Measurements from ENCODE around the gene MMP25. TPM values are rescaled to one million over a fixed set of nuclear protein-coding genes. Genes with fewer than 3 reads are reported as not detected.
A peak's percentile ranks its signal among the peaks of the same experiment; 100 is the strongest.

Gene MMP25
- total RNA-seq, 1 experiment from 2014 or later: 49.0 TPM

- peak overlapping the region; percentile 93 for H3K4me3 Mint-ChIP-seq
- no peaks in the 10 kb centered on the region for H3K9me3 Mint-ChIP-seq
- POLR2A ChIA-PET: interaction anchor here (6.3 to 17.1 kb wide), 2 partner anchors 11 to 12 kb away, joined by 87 to 502 read pairs; partner anchors contain the start of gene CLDN9
- CTCF ChIA-PET: interaction anchor here (1.6 to 8.6 kb wide), 3 partner anchors 10 to 41 kb away, joined by 15 to 360 read pairs (median 292); partner anchors contain the start of gene CLDN9
- H3K27ac Mint-ChIP-seq: peak overlapping the region; percentile 90
- peaks cover 68% of the 10 kb centered on the region for H3K4me1 Mint-ChIP-seq
- H3K27me3 Mint-ChIP-seq (ENCODE audit: low read depth): peaks cover 5% of the 10 kb centered on the region; the same call in 1 of the 2 replicates
- 0 out of 2 replicates have a peak, but pooled peaks have one; percentile 17 for TF ChIP-seq NFE2L1 (CRISPR knock-in tag; IDR thresholded peaks at IDR 0.05)
- 0 out of 2 replicates have a peak, but pooled peaks have one; percentile 27 for TF ChIP-seq TCF7 (CRISPR knock-in tag; IDR thresholded peaks at IDR 0.05; ENCODE audit: low read depth)
- no peak for TF ChIP-seq PRDM15 (CRISPR knock-in tag; IDR thresholded peaks at IDR 0.05)
- no peak for TF ChIP-seq CTCF (IDR thresholded peaks at IDR 0.05)
- no peak for TF ChIP-seq AFF4 (CRISPR knock-in tag; IDR thresholded peaks at IDR 0.05; ENCODE audit: borderline replicate concordance)
- TF ChIP-seq TEAD1 (CRISPR knock-in tag; IDR thresholded peaks at IDR 0.05): no peak; the same call in 1 of the 2 replicates
- TF ChIP-seq ZNF281 (CRISPR knock-in tag; IDR thresholded peaks at IDR 0.05): no peak
- TF ChIP-seq EMX1 (CRISPR knock-in tag; IDR thresholded peaks at IDR 0.05): 0 out of 2 replicates have a peak, but pooled peaks have one; percentile 12
- TF ChIP-seq AR (CRISPR knock-in tag; IDR thresholded peaks at IDR 0.05): no peak
- ATAC-seq (no peak), DNase-seq (ENCODE audit: low spot score) (no peak)
- H3K36me3 Mint-ChIP-seq: peaks cover 21% of the 10 kb centered on the region
Measured at GRCh38 chr16:3017344-3017743, 29.0 kb upstream of the MMP25 start.

All from WTC11 (cell line).